ENCODE measurements around the gene ADSL.

Gene ADSL

GRCh38 chr22:40406063-40406890 is 60.0 kb downstream of the ADSL start:
- no peak for FAIRE-seq

DNA sequence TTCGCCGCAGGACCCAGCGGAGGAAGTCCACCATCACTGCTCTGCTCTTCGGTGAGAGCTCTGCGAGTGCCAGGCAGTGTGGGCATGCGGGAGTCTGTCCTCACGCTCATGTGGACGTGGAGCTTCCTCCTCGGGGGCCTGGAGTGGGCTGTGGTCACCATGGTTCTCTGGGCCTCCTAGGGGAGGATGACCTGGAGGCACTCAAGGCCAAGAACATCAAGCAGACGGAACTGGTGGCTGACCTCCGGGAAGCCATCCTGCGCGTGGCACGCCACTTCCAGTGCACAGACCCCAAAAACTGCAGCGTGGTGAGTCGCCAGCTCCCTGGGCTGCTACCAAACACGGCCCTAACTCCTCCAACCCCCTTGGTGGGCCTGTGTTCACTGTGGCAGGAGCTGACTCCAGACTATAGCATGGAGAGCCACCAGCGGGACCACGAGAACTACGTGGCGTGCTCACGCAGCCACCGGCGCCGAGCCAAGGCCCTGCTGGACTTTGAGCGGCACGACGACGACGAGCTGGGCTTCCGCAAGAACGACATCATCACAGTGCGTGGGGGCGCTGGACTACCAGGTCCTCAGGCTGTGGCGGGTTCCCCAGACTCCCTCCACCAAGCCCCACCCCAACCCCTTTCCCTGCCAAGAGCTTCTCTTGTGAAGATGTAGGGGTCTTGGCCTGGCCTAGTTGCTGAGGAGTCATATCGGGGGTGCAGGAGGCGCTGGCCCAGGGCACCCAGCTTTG is 60.9 kb downstream of the ADSL start:
- FAIRE-seq = no peak

- FAIRE-seq = no peak
Measured at GRCh38 chr22:40407831-40408717, 61.8 kb downstream of the ADSL start.

DNA sequence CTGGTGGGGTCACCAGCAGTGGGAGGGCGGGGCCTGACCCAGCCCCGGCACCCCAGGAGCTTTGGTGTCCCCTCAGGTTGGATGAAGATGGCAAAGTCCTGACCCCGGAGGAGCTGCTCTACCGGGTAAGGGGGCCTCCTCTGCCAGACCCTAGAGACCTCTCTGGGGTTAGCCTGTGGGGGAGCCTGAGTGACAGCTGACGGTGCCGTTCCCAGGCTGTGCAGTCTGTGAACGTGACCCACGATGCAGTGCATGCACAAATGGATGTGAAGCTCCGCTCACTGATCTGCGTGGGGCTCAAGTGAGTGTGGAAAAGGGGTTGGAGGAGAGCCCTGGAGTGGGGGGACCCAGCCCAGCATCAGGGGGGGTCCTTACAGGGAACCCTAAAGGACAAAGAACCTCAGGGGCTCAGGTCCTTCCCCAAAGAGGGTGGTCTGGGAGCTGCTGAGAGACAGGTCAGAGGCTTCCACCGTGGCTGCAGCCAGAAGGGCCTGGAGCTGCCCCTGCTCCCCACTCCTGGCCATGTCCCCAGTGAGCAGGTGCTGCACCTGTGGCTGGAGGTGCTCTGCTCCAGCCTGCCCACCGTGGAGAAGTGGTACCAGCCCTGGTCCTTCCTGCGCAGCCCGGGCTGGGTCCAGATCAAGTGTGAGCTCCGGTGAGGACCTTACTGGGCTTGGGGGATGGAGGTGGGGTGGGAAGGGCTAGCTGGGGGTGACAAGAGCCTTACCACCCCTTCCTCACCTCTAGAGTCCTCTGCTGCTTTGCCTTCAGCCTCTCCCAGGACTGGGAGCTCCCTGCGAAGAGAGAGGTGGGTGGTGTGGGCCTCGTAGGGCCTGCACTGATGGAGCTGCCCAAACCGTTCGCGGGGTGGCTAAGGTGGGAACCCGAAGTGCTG is 62.7 kb downstream of the ADSL start:
- no peak for FAIRE-seq

- no peak for FAIRE-seq
Measured at GRCh38 chr22:40409613-40410113, 63.4 kb downstream of the ADSL start.

GRCh38 chr22:40410272-40410671 is 64.0 kb downstream of the ADSL start:
- no peak for FAIRE-seq

DNA sequence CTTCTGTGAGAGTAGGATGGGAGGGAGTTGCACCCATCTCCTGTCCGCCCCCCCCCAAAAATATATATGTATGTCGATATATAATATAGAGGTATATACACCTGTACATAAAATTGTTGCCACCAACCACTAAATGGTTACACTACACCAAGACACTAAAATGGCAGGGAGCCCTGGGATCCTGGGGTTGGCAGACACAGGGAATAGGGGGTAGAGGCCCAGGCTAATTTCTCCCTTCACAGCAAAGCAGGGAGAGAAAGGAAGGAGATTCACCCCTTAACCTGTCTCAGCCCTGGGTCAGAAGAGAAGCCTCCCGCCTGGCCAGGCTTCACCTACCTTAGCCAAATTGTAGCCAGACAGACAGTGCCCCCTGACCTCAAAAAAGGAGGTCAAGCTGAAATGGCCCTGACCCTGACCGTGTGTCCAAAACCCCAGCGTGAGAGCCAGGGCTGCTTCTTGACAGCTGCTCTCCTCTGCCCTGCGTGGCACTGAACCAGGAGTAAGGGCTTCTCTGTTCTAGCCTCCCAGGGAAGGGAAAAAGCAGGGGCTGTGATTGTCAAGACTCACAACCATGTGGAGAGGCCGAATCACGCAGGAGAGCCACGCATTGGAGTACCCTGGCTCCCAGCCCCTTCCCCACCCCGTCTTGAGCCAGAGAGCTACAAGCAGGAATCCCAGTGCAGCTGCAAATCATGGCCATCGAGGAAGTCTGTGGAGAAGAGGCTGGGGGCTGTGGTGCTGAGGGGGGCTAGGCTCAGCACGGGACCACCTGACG is 64.6 kb downstream of the ADSL start:
- no peak for FAIRE-seq

DNA sequence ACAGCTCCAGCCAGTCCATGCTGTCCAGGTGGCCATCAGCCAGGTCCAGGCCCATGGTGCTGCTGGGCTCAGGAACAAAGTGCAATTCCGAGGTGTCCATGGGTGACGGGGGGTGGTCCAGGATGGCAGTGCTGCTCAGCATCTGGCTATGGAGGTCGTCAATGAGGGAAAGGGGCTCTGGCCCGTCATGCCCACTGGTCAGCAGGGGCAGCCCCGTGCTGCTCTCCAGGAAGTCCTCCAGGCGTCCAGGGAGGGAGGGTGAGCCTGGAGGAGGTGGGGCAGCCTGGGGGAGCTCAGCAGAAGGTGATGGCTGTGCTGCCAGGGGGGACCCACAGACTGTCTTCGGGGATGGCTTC is 65.2 kb downstream of the ADSL start:
- FAIRE-seq = no peak

- no peak for FAIRE-seq
Measured at GRCh38 chr22:40412441-40412840, 66.1 kb downstream of the ADSL start.

DNA sequence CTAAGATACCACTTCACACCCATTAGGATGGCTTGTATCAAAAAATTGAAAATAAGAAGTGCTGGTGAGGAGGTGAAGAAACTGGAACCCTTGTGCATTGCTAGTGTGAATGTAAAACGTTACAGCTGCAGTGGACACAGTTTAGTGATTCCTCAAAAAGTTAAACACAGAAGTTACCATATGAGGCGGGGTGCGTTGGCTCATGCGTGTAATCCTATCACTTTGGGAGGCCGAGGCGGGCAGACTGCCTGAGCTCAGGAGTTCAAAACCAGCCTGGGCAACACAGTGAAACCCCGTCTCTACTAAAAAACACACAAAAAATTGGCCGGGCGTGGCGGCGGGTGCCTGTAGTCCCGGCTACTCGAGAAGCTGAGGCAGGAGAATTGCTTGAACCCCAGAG is 67.6 kb downstream of the ADSL start:
- FAIRE-seq = no peak

DNA sequence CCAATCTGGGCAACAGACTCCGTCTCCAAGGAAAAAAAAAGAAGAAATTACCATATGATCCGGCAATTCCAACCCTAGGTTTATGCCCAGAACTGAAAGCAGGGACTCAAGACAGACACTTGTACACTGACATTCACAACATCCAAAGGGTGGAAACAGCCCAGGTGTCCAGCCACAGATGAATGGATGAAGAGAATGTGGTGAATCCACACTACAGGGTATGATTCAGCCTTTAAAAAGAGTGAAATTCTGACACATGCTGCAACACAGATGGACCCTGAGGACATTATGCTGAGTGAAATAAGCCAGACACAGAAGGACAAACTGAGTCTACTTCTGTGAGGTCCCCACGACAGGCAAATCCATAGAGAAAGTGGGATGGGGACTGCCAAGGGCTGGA is 68.0 kb downstream of the ADSL start:
- no peak for FAIRE-seq

DNA sequence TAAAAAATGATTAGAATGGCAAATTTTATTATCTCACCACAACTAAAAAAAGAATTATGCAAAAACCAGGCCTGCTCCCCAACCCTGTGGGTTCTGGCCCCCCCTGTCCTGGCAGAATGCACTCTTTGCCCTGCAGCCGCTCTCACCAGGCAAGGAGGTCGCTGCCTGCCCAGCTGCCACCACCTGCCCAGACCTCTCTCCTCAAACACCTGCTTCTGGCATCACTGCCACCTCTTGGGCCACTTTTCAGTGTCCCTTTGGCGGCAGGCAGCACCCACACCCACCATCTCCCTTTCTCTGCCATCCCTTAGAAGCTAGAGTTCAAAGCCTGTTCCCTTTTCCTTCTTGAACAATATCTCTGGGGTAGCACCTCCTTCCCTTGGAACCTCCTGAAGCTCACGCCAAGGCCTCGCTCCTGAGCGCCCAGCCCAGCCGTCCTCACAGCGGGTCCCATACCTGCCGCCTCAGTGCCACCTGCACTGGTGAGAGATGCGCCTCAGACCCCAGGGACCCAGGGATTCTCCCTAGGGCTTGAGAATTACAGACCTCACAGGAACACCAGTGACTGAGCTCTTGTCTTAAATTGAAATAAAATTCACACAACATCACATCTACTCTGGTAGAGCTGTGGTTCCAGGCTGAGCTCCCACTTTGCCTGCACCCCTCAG is 68.7 kb downstream of the ADSL start:
- FAIRE-seq = no peak

DNA sequence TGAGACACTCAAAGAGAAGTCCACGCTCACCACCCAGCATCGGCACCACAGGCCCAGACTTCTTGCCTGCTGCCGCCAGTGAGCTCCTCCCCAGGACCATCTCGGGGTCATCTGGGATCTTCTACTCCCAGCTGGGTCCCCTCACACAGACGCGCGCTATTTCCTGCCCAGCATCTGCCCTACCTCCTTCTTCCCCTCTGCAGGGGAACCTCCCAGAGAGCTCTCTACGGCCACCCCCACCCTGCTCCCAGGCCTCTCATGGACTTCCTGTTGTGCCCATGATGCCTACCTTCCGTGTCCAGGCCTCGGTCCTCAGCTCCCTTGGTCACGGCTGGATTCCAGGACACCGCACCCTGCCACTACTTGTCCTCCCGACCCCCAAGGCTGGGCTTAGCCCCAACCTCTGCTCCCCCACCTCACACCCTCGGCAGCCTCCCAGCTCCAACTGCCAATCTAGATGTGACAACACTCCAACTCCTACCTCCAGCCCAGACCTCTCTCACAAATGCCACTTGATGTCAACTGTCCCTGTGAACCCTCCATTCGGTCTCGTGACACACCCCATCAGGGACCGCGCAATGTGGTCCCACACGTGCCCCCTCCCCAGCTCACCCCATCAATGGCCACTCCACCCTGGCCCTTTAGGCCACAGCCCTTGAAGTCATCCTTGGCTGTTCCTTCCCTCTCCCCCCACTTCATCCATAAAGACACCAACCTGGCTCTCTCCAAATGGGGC is 69.4 kb downstream of the ADSL start:
- FAIRE-seq = no peak

DNA sequence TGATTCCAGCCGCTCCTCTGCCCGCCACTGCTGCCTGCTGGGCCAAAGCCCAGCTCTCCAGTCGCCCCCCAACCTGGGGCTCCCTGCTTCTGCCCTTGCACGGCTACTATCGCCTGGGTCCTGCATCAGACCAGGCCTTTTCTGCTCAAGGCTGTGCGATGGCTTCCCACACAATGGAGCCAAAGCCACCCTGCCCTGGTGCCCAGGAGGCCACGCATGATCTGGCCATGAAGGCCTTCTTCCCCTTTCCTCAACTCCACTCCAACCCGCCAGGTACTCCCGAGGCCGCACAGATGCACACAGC is 69.9 kb downstream of the ADSL start:
- no peak for FAIRE-seq

DNA sequence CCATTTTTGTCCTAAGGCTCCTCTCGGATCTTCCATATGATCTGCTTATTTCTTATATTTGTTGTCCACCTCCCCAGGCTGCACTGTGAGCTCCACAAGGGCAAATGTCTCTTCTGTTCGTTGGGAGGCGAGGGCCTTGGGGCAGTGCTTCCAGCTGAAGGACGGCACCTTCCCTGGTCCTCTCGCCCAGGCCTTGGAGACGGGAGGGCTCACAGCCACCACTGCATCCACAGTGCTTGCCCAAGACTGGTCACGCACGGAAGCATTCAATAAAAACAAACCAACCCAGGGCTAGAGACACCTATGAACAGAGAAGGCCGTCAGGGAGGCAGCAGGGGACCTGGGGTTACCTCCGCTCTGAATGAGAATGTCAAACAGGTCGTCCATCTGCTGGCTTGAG is 70.3 kb downstream of the ADSL start:
- no peak for FAIRE-seq

GRCh38 chr22:40417041-40417440 is 70.7 kb downstream of the ADSL start:
- no peak for FAIRE-seq

DNA sequence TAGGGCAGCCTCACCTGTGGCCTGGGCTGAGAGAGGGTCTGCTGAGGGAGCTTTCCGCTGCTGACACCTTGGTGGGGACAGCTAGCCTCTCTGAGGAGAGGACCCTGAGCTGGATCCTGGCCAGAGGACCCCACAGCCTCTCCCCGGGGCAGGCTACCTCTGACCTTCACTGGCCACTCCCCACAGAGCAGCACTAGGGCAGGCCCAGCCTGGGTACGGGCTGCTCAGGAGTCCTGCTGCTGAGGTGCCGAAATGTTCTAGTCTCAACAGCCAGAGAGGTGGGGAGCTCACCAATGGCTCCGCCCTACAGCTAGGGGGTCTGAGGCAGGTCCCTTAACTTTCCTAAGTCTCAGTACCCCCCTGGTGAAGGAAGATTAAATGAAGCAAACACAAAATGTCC is 71.6 kb downstream of the ADSL start:
- FAIRE-seq = no peak

DNA sequence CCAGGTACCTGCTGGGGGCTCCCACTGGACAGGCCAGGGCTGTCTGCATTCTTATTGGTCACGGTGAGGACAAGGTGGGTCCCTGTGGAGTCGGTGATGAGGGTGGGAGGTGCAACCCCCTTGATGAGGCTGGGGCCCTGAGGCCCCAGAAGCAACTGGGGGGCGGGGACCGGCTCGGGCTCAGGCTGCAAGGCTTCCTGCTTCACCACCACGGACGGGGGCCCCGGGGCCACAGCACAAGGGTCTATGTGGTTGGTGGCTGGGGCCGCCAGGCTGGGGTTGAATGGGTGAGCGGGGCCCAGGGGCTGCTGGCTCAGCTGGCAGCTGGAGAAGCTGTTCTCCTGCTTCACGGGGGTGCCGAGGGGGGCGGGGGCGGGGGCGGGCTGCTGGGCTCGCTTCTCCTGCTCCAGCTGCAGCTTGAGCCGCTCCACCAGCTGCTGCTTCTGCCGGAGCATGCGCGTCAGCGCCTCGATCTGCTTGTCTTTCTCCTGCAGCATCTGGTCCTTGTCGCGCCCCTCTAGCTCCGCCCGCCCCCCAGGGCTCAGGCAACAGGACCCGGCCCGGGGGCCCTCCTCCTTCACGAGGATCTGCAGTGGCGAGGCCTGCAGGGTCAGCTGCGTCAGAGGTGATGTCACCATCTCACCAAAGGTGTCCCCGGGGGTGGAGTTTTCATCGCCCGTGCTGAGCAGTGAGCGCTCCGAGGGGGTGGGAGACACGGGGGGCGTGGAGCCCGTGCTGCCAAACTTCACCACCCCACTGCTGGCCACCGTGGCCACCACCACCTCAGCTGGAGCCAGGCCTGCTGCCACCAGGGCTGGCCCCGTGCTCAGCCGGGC is 72.3 kb downstream of the ADSL start:
- FAIRE-seq = no peak

DNA sequence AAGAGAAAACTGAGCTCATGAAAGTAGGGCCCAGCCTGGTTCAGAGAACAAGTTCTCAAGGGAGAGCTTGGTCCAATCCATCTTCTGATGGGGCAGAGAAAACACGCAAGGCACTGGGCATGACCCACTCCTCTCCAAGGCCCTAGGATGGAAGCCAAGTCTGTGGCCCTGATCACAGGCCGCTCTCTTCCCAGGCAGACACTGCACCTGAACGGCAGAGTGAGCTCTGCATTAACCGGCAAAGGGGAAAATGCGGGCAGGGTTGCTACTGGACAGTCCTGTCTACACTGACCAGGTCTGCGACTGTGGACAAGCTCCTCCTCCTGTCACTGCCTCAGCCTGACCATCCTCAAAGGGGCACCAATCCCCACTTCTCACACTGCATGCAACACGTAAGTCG is 73.4 kb downstream of the ADSL start:
- no peak for FAIRE-seq
